ENCODE results near the gene MTMR2. TPM values are rescaled to one million over a fixed set of nuclear protein-coding genes. Genes with fewer than 3 reads are reported as not detected.

Gene MTMR2
- total RNA-seq, 1 donor from 2014 or later = 45.0 TPM

DNA sequence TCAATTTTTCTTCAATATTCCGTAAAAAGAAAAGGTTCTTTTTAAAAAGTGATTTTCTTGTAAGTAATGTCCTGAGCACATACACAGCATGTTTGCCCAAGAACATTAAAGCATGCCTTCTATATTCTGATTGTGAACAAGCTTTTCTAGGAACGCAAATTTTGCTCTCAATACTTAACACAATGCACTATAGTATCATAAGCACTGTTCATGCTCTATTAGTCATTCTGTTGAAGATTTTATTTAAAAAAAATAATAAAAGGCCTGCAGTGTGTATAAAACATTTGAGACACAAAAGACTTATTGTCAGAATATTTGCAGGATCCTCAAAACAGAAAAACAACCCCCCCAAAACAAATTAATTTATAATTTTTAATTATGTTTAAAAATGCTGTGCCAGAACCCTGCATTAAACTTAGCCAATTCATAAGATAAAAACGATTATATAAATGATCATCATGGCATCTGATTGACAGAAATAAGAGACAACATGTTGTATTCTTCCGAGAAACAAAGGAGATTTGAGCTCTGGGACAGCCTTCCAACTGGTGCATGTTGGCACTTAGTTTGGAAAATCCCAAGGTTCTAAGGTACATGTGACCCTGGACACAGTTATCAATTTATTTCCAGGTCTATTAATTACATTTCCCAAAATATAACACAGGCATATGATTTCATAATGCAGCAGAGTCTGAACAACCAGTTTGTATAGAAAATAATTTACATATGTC lies 13.1 kb downstream of the MTMR2 start:
- no peaks in the 10 kb centered on the region for H3K27me3 Mint-ChIP-seq
- H3K36me3 Mint-ChIP-seq (ENCODE audit: insufficient read depth) = peaks cover 7% of the 10 kb centered on the region
- peaks cover 8% of the 10 kb centered on the region for H3K9me3 Mint-ChIP-seq (ENCODE audit: low read depth)
- TF ChIP-seq, protein P1, sequence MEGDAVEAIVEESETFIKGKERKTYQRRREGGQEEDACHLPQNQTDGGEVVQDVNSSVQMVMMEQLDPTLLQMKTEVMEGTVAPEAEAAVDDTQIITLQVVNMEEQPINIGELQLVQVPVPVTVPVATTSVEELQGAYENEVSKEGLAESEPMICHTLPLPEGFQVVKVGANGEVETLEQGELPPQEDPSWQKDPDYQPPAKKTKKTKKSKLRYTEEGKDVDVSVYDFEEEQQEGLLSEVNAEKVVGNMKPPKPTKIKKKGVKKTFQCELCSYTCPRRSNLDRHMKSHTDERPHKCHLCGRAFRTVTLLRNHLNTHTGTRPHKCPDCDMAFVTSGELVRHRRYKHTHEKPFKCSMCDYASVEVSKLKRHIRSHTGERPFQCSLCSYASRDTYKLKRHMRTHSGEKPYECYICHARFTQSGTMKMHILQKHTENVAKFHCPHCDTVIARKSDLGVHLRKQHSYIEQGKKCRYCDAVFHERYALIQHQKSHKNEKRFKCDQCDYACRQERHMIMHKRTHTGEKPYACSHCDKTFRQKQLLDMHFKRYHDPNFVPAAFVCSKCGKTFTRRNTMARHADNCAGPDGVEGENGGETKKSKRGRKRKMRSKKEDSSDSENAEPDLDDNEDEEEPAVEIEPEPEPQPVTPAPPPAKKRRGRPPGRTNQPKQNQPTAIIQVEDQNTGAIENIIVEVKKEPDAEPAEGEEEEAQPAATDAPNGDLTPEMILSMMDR (IDR thresholded peaks at IDR 0.05; ENCODE audit: unreplicated experiment) = no peak
- DNase-seq (ENCODE audit: low spot score, unreplicated experiment) = no peak
- peaks cover 3% of the 10 kb centered on the region for H3K4me1 Mint-ChIP-seq (ENCODE audit: low read depth)
- no peak overlapping the region for H3K4me3 Mint-ChIP-seq (ENCODE audit: low read depth)
- H3K27ac Mint-ChIP-seq = no peak overlapping the region

DNA sequence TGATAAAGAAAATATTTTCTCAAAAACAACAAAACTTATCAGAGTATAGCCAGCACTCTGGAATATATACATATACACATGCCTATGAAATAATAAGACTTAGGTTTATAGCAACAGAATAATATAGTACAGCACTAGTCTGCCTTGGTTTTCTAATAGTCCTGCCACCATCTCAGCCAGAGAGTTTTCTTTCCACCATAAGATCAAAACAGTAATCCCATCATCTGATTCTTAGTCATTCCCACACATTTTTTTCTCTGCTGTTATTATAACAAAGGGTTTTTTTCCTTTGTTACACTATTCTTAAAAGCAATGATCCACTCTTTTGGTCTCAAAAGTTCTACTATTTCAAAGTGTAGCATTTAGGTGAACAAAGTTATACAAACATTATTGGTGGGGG lies 15.1 kb downstream of the MTMR2 start:
- no peaks in the 10 kb centered on the region for H3K4me1 Mint-ChIP-seq (ENCODE audit: low read depth)
- no peak for DNase-seq (ENCODE audit: low spot score, unreplicated experiment)

DNA sequence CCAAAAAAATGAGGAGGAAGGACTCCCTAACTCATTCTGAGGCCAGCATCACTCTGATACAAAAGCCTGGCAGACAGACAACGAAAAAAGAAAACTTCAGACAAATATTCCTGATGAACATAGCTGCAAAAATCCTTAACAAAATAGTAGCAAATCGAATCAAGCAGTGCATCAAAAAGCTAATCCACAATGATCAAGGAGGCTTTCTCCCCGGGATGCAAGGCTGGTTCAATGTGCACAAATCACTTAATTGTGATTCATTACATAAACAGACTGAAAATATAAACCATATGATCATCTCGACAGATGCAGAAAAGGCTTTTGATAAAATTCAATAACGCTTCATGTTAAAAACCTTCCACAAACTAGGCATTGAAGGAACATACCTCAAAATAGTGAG lies 16.4 kb downstream of the MTMR2 start:
- Mint-ChIP-seq H3K9me3 (ENCODE audit: low read depth) (peaks cover 8% of the 10 kb centered on the region), H3K27me3 (no peaks in the 10 kb centered on the region), H3K27ac (no peak overlapping the region), H3K36me3 (ENCODE audit: insufficient read depth) (peaks cover 7% of the 10 kb centered on the region), H3K4me1 (ENCODE audit: low read depth) (no peaks in the 10 kb centered on the region), H3K4me3 (ENCODE audit: low read depth) (no peak overlapping the region)
- TF ChIP-seq, protein P1 (IDR thresholded peaks at IDR 0.05; ENCODE audit: unreplicated experiment) = no peak
- no peak for DNase-seq (ENCODE audit: low spot score, unreplicated experiment)

More for the DNA sequence above, 15.1 kb downstream of the MTMR2 start:
- TF ChIP-seq, protein P1 (IDR thresholded peaks at IDR 0.05; ENCODE audit: unreplicated experiment) = no peak
- no peaks in the 10 kb centered on the region for H3K27me3 Mint-ChIP-seq
- H3K4me3 Mint-ChIP-seq (ENCODE audit: low read depth) = no peak overlapping the region
- H3K36me3 Mint-ChIP-seq (ENCODE audit: insufficient read depth) = peaks cover 7% of the 10 kb centered on the region
- H3K27ac Mint-ChIP-seq = no peak overlapping the region
- H3K9me3 Mint-ChIP-seq (ENCODE audit: low read depth) = peaks cover 8% of the 10 kb centered on the region

DNA sequence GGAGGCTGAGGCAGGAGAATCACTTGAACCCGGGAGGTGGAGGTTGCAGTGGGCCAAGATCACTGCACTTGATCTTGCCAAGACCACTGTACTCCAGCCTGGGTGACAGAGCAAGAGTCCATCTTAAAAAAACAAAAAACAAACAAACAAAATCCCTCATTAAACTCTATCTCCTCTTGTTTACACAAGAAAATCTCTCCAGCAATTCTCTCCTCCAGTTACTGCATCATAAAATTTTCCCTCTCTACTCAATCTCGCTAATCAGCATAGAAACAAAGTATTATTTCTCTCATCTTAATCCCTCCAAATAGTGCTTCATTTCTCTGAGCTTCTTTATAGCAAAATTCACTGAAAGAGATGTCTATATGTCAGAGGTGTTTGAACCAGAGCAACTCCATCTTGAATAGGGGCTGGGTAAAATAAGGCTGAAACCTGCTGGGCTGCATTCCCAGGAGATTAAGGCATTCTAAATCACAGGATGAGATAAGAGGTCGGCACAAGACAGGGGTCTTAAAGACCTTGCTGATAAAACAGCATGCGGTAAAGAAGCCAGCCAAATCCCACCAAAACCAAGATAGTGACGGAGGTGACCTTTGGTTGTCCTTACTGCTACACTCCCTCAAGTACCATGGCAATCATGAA lies 19.8 kb downstream of the MTMR2 start:
- Mint-ChIP-seq H3K27ac (no peak overlapping the region), H3K4me3 (ENCODE audit: low read depth) (no peak overlapping the region), H3K9me3 (ENCODE audit: low read depth) (peaks cover 8% of the 10 kb centered on the region), H3K4me1 (ENCODE audit: low read depth) (no peaks in the 10 kb centered on the region), H3K27me3 (no peaks in the 10 kb centered on the region), H3K36me3 (ENCODE audit: insufficient read depth) (peaks cover 7% of the 10 kb centered on the region)
- DNase-seq (ENCODE audit: low spot score, unreplicated experiment) = no peak
- TF ChIP-seq, protein P1 (IDR thresholded peaks at IDR 0.05; ENCODE audit: unreplicated experiment) = no peak

DNA sequence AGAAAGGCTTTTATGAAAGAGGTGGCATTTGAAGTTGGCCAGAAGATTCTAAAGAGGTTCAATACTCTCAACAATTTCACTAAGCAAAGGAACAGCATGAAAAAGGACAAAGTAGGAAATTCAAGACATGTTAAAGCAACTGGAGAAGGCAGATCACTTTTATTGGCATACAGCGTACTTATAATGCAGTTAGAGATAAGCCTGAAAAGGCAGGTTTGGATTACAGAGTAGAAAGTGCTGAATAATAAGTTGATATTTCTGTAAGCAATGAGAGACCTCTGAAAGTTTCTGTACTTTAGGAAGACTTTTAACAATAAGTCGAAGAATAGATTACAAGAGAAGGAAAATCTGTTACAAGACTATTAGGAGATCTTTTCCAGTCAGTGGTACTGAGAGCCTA lies 25.1 kb downstream of the MTMR2 start:
- DNase-seq (ENCODE audit: low spot score, unreplicated experiment) = no peak
- Mint-ChIP-seq H3K9me3 (ENCODE audit: low read depth) (no peaks in the 10 kb centered on the region), H3K36me3 (ENCODE audit: insufficient read depth) (no peaks in the 10 kb centered on the region), H3K4me1 (ENCODE audit: low read depth) (no peaks in the 10 kb centered on the region), H3K27me3 (no peaks in the 10 kb centered on the region), H3K4me3 (ENCODE audit: low read depth) (no peak overlapping the region), H3K27ac (no peak overlapping the region)
- TF ChIP-seq, protein P1 (IDR thresholded peaks at IDR 0.05; ENCODE audit: unreplicated experiment) = no peak
